DOHH2 (cell line): ENCODE data around the gene ABLIM2.

ENCODE experiments used
- CTCF ChIP-seq: fragments of 200-600 bp; sonication (generic); IDR thresholded peaks from one replicate; pipeline ENCODE4 v1.5.1; 2014; ENCODE audit warnings: antibody characterized with exemption, mild to moderate bottlenecking, low read depth, low read length; ENCODE audit not compliant: poor library complexity, severe bottlenecking
- EZH2phosphoT487 ChIP-seq: fragments of 200-600 bp; sonication (generic); IDR thresholded peaks from 2 replicates; pipeline ENCODE4 v1.6.1; 2017; ENCODE audit warnings: borderline replicate concordance, mild to moderate bottlenecking, antibody characterized with exemption, low read length, moderate library complexity, mixed read lengths

GRCh38 chr4:8004066-8004465 lies 154.5 kb downstream of the ABLIM2 start:
- TF ChIP-seq CTCF (no peak), EZH2phosphoT487 (no peak)
